ENCODE measurements around the gene SEMA5A.

DNA sequence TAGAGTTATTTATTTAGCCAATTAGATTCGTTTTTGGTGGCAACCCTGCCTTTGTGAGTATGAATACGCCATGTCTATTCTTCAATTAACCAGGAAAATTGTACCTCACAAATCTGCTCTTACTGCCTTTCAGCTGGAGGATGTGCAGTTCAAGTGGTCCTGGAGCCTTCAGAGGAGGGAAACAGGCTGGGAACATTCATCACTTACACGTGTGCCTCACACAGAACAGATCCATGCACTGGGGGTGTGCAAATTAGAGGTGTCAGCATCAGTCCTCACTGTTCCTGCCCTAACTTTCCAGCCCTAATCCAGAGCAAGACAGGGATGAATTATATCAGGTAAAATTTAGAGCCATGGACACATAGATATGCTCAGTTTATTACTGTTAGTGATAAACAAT lies 65.4 kb downstream of the SEMA5A start:
- TF ChIP-seq POLR2AphosphoS5 (IDR thresholded peaks at IDR 0.05; ENCODE audit: low read depth, low read length) (no peak), SIN3A (IDR thresholded peaks at IDR 0.05; ENCODE audit: borderline replicate concordance, insufficient read depth, low read length) (no peak), TAF1 (IDR thresholded peaks at IDR 0.05; ENCODE audit: borderline replicate concordance, insufficient read depth, low read length) (no peak), FOXP2 (optimal IDR thresholded peaks at IDR 0.05; ENCODE audit: borderline replicate concordance, extremely low read depth, extremely low read length, insufficient read depth) (no peak)
- TF ChIP-seq, protein P1, sequence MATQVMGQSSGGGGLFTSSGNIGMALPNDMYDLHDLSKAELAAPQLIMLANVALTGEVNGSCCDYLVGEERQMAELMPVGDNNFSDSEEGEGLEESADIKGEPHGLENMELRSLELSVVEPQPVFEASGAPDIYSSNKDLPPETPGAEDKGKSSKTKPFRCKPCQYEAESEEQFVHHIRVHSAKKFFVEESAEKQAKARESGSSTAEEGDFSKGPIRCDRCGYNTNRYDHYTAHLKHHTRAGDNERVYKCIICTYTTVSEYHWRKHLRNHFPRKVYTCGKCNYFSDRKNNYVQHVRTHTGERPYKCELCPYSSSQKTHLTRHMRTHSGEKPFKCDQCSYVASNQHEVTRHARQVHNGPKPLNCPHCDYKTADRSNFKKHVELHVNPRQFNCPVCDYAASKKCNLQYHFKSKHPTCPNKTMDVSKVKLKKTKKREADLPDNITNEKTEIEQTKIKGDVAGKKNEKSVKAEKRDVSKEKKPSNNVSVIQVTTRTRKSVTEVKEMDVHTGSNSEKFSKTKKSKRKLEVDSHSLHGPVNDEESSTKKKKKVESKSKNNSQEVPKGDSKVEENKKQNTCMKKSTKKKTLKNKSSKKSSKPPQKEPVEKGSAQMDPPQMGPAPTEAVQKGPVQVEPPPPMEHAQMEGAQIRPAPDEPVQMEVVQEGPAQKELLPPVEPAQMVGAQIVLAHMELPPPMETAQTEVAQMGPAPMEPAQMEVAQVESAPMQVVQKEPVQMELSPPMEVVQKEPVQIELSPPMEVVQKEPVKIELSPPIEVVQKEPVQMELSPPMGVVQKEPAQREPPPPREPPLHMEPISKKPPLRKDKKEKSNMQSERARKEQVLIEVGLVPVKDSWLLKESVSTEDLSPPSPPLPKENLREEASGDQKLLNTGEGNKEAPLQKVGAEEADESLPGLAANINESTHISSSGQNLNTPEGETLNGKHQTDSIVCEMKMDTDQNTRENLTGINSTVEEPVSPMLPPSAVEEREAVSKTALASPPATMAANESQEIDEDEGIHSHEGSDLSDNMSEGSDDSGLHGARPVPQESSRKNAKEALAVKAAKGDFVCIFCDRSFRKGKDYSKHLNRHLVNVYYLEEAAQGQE (IDR thresholded peaks at IDR 0.05; ENCODE audit: insufficient read depth in 1 of 2, low read depth in 2 of 2, low read length in 2 of 2): no peak
